GM20431 (cell line): ENCODE data around the gene TMEM212.
"Not testable (repeated sequence)": the region's sequence is repeated elsewhere in the genome, so short reads cannot be mapped to it uniquely, and the experiment has no call there.

Experiments used
- in situ Hi-C: fragments of 300-500 bp; cut with MseI, MboI; formaldehyde crosslinking; loops from one replicate; pipeline ENCODE4 v1.15.0; 2020; ENCODE audit warnings: low sequenced_read_pairs; ENCODE audit not compliant: unreplicated experiment

TMEM212 gene

DNA sequence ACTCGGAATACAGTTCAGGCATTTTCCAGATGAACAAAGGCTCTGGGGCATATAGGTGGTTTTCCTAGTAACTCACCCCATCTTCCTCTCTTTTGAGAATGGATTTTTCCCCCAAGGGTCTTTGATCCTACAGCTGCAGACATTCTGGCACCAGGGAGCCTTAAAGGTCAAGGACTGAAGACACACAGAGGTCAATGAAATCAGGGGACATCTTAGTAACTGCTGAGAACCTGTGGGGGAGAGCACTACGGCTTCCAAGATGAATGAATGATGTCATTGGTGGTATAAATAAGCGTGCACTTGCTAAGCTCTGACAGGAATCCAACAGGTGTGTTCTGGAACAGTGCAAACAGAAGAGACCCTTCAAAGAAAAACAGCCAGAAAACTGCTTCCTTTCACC is 36.3 kb downstream of the TMEM212 start:
- in situ Hi-C loops = no loop called here

GRCh38 chr3:171880101-171880870 is 37.1 kb downstream of the TMEM212 start:
- in situ Hi-C loops = no loop called here

- in situ Hi-C loops = no loop called here
Observed at GRCh38 chr3:171881251-171881650, 38.1 kb downstream of the TMEM212 start.

DNA sequence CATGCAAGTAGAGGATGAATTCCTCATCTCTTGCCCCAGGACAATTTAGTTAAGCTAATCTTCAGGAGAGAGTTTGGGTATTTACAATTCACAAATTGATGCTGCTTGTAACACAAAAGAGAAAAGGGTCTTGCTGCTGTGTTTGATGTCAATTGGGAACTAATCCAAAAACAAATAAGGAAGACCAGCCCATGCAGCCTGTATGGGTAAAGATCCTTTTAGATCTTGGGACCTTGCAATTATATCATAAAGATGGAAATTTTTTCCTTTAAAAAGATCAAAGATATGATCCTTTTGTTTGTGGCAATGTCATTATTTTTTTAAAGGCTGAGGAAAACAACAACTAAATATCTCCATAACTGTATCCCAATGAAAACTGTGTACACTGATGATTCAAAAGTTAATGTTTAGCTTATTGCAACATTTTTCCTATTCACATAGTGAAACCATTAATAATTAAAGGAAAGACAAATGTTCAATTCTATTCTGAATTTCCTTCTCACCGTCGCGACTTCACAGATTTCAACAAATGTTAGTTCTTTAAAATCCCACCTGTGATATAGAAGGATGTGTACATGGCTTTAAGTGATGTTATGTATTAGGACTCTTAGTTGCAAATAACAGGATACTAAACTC is 40.2 kb downstream of the TMEM212 start:
- in situ Hi-C loops = no loop called here

GRCh38 chr3:171883893-171884279 is 40.7 kb downstream of the TMEM212 start:
- in situ Hi-C loops = no loop called here

- in situ Hi-C loops = no loop called here
Observed at GRCh38 chr3:171888466-171888865, 45.3 kb downstream of the TMEM212 start.

GRCh38 chr3:171890398-171890797 is 47.2 kb downstream of the TMEM212 start:
- in situ Hi-C loops = no loop called here

DNA sequence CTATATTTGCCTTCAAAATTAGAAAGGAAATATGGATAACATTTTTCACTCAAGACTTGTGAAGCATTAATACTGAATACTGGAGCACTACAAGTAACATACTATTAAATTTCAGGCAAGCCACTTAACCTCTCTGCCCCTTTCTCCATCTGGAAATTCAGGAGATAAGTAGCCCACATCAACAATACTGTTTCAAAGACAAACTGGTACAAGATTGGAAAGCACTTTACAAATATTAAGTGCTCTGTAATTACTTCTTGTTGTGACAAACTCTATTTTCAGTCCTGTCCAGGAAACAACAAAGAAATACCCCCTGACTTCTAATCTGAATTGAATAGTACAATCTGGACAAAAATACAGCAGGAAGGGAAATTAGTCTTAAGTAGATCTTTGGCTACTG is 49.3 kb downstream of the TMEM212 start:
- in situ Hi-C loops = no loop called here

DNA sequence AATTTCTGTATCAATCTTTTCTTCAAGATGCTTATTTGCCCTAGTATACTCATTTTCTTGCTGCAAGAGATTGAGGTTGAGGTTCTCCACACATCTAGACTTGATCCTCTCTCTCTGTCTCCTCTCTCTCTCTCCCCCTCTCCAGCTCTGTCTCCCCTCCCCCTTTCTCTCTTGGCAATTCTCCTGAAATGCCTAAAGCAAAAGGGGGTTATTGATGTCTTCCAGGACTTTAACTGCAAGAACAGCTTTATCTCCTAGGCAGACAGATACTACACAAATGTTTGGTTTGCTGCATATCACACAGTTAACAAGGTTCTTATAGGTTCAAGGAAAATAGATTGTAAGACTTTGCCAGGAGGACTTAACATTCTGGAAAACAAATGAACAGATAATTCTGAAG is 52.1 kb downstream of the TMEM212 start:
- in situ Hi-C loops = no loop called here

GRCh38 chr3:171895900-171896299 is 52.8 kb downstream of the TMEM212 start:
- in situ Hi-C loops = no loop called here

GRCh38 chr3:171896316-171896715 is 53.2 kb downstream of the TMEM212 start:
- in situ Hi-C loops = no loop called here

DNA sequence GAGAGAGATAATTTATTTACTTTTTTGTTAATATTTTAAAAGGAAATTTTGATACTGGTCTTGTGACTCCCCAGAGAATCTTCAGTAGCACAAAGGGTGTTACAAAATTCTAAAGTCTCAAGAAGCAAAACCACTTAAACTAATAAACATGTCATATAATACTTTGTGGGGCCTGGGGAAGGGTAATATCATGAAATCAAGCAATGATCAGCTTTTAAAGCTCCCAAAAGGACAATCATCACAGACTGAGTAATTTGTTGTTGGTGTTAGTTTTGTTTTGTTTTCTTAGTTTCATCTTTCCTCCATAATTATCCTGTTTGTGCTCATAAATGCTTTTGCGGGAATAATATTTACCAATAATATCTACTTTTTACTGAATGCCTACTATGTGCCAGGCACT is 55.0 kb downstream of the TMEM212 start:
- in situ Hi-C loops = no loop called here

DNA sequence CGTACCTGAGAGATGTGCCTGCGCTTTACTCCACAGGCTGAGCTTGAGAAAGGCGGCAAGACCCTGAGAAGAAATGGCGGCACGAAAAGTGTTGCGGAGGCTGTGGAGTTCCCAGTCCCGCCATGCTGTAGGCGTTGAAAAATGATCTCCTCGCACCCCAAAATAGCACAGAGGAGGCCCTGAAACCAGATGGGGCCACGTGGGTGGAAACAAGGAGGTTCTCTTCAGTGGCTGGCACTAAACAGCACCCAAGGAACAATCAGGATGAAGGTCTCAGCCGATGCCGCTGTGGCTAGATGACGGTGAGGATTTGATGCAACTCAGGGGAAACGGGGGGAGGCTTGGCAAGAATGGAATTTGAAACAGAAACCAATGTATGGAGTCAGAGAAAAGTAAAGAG is 57.3 kb downstream of the TMEM212 start:
- in situ Hi-C loops = no loop called here

DNA sequence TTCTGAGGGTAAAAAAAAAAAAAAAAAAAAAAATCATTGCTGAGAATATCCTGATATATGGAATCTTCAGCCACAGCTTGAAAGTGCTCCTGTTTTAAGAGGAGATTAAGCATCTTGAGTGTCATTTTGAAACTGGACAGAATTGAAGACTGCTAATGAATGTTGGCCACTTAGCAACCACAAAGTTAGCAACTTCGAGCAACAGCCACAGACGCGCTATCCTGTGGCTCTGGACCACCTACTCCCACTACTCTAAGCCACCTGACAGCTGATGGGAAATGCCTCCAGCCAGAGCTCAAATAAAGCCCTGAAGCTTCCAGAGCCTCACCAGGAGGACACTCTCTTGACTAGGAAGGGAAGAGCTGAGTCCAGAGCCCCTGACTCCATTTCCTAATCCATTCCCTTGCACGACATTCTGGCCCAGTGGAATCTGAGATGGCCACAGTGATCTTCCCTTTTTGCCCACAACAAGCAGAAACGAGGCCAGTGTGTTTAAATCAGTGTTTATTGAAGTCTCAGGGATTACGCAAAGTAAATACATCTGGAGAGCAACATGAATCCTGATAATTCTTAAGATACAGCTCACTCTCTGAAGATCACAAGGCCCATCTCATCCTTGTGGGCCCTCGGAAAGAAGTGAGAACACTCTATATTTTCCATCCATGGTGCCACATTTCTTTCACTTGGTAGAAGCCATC is 58.6 kb downstream of the TMEM212 start:
- in situ Hi-C loops = no loop called here

- in situ Hi-C loops = no loop called here
Observed at GRCh38 chr3:171904829-171905228, 61.7 kb downstream of the TMEM212 start.

DNA sequence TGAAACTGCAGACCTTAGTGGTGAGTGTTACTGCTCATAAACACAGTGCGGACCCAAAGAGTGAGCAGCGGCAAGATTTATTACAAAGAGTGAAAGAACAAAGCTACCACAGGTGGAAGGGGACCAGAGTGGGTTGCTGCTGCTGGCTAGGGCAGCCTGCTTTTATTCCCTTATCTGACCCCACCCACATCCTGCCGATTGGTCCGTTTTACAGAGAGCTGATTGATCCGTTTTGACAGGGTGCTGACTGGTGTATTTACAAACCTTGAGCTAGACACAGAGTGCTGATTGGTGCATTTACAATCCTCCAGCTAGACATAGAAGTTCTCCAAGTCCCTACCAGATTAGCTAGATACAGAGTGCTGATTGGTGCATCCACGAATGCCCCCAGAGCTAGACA is 63.4 kb downstream of the TMEM212 start:
- in situ Hi-C loops = not testable (repeated sequence)

- in situ Hi-C loops = no loop called here
Observed at GRCh38 chr3:171906951-171907676, 64.0 kb downstream of the TMEM212 start.

DNA sequence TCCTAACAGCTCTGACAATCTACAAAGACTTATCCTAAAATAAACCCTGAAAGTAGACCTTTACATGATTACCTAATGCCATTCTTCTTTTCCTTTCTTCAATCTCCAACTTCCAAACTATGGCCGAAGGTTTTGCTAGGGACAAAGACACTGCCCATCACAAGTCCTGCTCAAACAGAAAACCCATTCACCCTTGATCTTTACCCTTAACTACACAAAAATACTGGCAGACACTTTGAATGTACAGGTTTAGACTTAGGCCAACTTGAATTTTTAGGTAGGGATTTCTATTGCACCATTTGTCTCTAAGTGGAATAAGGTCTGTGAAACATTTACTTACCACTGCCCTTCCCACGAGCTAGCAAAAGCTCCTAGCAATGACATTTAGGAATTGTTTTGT is 64.6 kb downstream of the TMEM212 start:
- in situ Hi-C loops = no loop called here

DNA sequence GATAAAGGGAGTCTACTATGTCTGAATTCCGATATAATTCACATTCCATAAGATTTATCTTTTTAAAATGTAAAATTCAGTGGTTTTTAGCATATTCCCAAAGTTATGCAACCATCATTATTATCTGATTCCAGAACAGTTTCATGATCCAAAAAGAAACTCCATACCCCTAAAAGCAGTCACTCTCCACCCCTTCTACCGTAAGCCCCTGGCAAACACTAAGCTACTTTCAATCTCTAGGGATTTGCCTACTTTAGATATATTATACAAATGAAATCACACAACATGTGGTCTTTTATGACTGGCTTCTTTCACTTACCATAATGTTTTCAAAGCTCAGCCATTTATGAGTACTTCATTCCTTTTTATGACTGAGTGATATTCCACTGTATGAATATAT is 65.6 kb downstream of the TMEM212 start:
- in situ Hi-C loops = no loop called here
